GM19025 (cell line): ENCODE data around the gene NCAM2.

Source experiments
- ATAC-seq: cut with Tn5 transposase; IDR thresholded peaks from one replicate; pipeline ENCODE4 v1.9.1; 2021; ENCODE audit warnings: mild to moderate bottlenecking, low read depth, moderate library complexity; ENCODE audit not compliant: unreplicated experiment

NCAM2 gene

DNA sequence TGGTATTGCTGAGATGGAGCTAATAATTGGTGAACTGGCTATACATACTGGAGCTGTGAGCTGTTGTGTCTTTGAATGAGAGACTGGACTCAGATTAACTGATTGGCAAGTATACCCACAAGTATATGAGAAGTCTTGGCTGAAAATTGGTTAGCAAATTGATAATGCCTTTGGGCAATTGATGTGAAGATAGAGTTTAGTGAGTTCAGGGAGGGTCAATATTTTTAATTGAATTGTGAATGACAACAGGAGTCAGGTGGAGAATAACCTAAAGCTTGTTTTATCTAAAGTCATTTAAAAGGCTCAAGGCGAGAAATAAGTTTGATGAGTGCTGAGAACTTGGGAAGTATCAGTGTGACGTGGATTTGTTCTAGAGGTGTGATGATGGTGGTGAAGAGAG is 27.5 kb downstream of the NCAM2 start:
- ATAC-seq = no peak

DNA sequence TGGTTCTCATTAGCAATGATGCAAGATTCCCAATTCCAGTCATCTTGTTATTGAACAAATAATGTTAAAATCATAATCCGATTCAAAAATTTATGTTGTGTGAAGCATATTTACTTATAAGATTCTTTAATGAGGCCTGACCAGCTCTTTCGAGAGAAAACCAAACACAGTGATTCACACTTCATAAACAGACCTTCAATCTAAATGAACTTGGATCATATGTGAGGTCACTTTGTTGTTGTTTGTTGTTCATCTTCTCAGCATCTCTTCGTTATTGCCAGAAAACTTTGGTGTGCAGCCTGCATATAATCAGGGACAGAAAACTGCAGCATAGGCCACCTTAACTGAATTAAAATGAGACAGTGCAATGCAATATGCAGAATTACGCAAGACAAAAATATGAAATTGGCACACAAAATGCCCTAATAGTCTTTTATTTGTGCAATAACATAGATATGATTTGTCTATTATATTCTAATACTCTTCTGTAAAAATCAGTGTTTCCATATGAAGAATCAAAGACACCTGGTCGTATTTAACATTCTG is 30.1 kb downstream of the NCAM2 start:
- ATAC-seq = no peak

DNA sequence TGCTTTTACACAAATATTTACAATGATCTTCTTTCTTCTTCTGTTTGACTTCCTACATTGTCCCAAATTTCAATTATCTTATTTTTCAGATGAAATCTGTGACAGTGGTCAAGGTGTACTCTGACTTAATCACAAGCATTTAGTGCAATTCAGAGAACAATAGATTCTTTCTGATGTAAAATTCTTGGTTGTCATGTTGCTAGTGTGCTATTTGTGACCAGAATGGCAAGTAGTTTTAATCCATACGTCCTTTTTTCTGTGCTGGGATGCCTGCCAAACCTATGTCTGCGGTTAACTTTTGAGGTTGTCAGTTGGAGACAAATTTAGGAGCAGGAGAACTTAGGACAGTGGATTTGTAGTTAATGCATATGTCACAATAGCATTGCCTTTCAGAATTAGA is 31.0 kb downstream of the NCAM2 start:
- ATAC-seq = no peak

DNA sequence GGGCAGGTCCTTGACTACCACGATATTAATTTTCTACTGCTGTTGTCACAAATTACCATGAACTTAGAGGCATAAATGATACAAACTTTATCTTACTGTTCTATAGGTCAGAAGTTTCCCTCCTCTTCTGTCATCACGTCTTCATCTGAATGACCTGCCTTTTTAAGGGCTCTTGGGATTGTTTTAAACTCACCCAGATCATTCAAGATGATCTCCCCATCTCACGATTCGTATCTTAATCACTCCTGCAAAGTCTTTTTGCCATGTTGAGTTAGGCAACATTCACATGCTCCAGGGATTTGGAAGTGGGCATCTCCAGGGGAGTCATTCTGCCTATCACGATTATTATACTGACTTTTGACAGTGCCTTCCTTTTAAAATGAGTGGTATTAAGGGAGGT is 32.1 kb downstream of the NCAM2 start:
- no peak for ATAC-seq

DNA sequence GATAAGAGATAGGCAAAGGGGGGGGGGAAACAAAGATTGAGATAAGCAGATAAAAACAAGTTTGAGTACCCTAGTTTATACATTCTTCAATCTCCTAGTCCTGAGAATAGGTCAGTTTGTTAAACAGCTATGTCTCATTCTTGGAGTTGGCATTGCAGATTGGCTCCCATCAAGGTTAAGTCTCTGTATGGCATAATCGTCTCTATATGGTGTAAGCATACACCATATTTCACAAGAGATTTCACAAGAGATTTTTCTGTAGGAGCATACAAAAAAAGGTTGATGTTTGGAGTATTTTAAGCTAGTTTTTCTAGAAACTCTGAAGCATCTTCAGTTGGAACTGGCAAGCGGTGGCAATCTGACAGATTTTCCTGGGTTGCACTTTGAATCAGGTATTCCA is 35.8 kb downstream of the NCAM2 start:
- no peak for ATAC-seq

DNA sequence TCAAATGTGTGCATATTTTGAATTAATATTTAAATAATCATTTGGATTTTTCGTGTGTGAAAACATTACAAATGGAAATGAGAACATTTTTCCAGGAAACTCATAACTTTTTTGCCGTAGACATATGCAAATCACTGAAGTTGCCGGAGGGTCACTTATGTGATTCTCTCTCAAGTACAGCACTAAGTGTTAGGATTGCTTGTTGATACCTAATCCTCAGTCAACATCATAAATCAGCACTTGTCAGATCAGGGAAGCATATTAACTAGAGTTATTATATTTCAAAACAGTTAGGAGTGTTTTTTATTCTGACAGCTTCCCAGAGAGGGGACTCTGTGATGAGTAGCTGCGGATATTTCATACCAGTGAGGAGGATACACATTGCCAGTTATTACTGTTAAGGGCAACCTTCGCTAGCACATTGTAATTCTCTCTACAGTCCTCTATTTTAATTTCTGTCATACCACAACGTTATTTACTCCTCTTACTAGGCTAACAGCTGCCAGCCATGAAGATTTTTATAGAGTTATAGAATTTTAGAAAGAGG is 41.5 kb downstream of the NCAM2 start:
- ATAC-seq = no peak

DNA sequence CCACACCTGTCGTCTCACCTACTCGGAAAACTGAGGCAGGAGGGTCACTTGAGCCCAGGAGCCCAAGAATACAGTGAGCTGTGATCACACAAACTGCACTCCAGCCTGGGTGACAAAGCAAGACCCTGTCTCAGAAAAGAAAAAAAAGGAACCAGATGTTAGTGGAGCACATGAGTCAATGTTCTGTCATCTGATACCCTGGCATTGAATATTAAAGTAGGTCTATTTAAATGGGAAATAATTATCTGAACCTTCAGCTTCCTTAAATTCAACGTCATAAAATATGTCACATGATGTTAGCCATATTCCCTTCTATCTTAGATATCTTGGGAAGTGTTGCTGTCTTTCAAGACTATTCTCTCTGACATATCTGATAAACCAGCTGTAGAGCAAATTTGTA is 47.3 kb downstream of the NCAM2 start:
- ATAC-seq = no peak

DNA sequence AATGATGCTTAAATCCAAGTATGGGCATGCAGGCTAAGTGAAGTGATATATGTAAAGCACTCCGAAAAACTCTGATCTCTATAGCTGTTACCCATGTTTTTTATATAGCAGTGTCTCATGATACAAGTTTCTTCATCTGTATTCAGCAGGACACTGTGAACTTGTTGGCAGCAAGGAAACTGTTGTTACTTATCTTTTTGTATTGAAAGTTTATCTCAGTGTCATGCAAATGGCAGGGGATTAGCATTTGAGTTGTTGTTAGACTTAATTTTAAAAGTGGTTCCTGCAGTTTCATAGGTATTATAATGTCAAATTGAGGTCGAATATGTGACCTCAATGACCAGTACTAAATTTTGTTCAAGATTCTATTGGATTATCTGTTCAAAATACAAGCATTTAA is 47.9 kb downstream of the NCAM2 start:
- no peak for ATAC-seq

DNA sequence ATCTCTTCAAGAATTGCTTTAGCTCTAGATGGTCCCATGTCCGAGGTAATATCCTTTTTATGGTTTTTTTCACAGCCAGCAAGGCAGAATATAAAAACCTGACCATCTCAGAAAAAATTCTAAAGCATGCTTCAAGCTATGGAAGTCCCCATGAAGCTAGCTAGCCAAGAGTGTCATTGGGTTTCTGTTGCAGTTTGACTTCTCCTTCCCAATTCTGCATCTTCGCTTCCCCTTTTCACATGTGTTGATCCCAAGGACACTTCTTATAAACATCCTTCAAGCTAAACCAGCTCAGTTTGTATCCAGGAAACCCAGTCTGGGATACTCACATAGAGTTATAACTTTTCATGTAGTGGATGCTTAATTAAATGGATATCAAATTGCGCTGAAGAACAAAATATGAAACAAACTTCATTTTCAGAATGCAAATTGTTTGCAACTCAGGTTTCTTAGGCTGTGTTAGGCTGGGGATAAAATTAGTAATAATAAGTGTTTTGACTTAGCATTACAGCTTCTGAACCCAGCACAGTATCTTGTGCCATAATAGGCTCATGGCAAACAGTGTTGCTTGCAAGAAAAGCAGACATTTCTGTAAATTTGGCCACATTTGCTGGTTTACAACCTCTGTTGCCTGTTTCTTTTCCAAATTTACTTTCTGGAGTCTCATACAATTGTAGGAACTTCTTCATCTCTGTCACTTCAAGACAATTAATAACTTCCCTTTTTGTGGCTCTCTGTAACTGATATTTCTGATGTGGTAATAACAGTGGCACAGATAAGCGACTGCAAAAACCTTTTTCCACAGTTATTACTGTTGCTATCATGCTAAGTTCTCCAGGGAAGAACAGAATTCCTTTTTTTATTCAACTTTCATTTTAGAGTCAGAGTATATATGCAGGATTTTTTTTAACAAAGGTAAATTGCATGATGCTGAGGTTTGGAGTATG is 53.2 kb downstream of the NCAM2 start:
- ATAC-seq = no peak

DNA sequence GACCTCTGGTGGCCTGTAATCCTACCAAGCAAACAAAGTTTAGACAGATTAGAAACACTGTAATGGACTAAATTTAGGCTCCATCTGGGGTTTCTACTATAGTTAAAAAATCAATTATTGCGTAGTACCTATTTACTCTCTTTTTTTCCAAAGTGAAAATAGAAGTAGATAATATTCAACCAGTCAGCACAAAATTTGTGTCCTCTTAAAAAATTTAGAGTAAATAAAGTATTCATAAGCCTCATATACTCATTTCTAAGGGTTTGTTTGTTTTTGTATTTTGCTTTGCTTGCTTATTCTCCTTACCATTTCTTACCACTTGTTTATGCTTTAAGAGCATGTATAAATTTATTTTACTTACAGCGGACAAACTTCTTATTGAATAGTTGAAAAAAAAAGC is 54.5 kb downstream of the NCAM2 start:
- ATAC-seq = no peak

DNA sequence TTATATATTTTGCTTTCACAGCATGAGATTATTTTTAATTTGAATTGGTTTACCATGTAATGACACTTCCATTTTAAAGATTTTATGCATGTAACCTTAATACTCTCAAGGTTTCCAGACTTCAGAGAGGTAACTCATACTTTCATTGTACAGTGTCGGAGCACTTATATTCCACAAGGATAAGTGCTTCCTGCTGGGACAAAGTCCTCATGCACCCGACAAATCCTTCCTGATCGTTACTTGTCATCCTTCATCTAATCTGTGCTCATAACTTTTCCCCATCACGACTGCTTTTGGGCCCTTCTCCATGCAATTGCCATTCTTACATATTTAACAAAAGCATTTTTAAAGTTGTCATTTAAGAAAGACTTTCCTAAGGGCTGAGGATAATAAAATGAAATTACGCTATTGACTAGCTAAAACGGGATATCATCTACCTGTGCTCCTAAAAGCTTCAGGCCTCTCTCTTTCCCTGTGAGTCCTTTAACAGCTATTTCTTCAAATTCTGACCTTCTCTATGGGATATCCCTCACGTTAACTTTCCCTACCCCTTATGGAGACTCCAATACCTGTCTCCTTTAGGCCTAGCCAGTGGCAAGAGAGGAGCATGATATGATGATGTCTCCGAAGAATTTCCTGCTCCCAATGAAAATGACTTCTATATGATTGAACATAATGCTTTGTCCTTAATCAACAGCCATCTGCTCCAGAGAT is 59.3 kb downstream of the NCAM2 start:
- ATAC-seq = no peak

DNA sequence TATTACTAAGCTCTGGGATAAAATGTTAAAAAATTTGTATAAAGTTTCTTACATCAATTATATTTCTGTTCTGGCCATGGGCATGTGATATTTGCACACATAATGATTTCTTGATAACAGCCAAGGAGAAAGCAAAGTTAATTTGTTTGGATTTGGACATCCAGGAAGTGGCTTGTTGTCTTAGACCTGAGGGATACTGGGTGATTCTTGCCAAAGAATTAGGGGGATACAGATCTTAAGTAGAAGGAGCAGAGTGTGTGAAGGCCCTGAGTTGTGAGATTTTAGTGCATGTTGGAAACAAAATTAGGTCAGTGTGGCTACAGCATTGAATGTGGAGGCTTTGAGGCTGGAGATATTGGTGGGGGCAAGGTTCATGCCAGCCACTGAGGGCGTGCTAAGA is 65.6 kb downstream of the NCAM2 start:
- no peak for ATAC-seq

DNA sequence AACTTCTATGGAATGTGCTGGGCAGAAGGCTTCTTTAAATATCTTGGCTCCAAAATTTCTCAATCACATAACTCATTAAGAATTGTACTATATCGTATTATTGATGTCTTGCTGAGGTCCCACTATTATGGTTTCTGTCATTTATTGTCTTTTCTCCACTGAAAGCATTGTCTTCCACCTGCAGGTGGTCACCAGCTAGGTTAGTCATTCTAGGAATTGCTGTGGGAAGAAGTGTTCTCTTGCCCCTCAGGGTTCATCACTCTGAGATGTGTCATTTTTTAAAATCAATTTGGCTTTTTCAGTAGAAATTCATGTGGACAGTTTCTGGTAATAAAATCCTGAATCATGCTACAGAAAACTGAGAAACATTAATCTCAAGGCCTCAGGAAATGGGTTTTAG is 66.1 kb downstream of the NCAM2 start:
- ATAC-seq = no peak

DNA sequence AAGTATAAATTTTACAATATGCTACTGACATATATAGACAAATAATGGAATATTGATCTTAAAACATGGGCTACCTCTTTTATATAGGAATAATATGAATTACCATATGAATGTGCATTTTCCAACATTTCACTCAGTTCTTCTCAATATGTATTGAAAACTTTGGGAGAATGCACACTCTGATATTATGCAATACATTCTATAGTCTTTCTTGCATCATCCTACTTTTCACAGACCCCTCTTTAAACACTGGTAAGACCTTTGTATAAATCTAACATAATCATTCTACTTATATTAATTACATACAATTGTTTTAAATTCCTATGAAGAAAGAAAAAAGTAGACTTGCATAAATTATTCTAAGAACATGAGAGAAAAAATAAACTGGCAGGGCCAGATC is 69.2 kb downstream of the NCAM2 start:
- ATAC-seq = no peak

DNA sequence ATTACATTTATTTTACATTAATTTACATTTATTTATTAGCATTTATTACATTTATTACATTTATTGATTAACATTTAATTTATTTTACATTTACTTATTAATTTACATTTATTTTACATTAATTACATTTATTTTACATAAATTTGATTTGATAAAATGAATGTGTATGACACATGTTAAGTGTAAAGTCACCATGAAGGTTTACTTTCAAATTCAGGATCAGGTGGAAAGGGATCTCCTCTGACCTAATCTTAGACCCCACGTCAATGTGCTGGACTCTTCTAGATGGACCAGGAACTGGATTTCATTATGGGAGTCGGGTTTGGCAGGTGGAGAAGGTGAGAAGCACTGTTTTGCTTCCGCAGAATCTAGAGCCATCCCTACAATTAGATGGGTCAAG is 76.1 kb downstream of the NCAM2 start:
- no peak for ATAC-seq

DNA sequence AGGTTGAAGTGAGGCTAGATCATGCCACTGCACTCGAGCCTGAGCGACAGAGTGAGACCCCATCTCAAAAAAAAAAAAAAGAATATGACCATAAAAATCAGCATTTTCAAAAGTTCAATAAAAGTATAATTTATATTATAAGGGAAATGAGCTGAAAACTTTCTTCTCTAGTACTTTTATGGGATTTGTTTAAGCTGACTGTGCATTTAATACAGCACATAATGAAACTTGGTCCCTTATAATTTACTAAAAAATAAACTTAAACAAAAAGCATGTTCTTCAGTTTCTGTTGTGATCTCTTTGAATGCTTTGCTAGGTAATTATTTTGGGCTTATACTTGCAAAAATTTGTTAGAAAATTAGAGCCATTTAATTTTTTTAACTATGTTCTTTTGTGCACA is 77.8 kb downstream of the NCAM2 start:
- ATAC-seq = no peak

DNA sequence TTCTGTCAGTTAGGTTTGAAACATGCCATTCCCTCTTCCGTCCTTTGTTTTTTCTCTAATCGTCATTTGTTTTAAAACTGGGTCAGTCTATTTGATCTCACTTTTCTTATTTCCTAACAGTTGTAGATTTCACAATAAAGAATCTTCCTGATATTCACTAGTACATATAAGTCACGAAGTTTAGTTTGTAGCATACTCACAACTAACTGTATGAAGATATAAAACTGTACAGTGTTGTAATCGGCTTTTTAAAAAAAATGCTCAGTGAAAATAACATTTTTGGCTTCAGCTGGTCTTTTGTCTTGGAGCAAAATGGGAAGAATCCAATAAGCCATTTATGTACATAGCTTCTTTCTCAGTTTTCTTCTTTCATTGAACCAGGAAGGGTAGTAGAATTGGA is 78.3 kb downstream of the NCAM2 start:
- ATAC-seq = no peak

DNA sequence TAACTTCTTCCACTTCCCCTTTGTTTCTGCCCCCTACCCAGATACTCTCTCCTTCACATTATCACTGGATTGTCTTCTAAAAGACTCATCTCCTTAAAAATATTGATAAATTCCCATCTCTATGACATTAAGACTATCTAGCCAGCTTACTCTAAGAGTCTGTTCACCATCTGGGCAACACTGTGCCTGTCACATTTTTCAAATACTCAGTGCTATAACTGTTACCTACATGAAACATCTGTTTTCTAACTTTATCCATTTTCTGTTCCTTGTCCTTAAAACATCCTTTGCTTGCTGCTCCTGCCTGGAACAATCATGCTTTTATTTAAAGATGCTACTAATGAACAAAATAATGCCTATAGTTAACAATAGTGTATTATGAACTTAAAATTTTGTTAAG is 81.4 kb downstream of the NCAM2 start:
- no peak for ATAC-seq

DNA sequence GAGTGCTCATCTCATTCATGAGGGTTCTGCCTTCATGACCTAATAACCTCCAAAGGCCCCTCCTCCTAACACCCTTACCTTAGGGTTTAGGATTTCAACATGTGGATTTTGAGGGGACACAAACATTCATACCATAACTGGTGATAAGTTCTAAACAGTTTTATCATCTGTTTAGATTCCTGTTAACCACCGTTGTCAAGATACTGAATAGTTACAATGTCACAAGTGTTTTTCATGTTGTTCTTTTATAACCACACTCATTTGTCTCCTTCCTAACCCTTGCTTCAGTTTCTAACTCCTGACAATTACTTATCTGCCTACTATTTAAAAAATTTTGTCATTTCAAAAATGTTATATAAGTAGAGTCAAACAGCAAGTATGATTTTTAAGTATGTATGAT is 86.0 kb downstream of the NCAM2 start:
- ATAC-seq = no peak

DNA sequence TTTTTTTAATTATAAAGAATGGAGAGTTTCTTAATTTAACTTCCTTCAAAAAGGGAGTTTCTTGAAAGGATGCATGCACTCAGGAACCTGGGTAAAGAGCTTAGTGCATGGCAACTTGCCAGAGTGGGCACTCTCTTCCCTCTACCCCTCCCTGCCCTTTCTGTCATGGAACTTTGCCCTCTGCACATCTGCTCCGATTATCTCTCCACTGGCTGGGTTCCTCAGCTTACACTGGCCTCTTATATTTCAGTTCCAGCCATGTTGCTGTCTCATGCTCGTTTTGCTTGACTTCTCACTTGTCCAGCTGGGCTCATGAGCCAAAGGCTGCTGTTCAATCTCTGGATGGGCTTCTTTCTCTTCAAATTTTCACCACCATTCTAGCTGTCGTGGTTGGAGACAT is 87.0 kb downstream of the NCAM2 start:
- ATAC-seq = no peak

DNA sequence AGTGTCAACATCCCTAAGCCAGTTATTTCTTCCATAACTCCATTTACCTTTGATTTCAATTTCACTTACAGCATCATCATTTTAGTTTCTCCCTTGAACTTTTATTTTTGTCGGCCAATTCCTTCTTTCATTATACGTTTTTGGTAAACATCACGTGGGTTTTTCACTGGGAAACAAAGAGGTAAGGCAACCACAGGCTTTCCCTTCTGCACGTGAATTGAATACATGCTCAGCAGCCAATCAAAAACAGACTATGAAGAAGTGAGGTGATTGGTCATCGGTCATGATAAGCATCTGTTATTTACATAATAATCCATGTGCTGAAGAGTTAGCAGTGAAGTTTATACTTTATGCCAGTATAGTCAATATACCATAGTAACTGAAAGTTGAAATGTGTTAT is 98.7 kb downstream of the NCAM2 start:
- ATAC-seq = no peak
